ENCODE results near the gene PPOX.

- TF ChIP-seq CTCF (IDR thresholded peaks at IDR 0.05) (peak in 3 of 4 experiments; percentile 18 to 31 (median 23)), POLR2A (IDR thresholded peaks at IDR 0.05) (no peak)
Observed at GRCh38 chr1:161139766-161140165, 26.5 kb upstream of the PPOX start.
